ENCODE results near the gene EFHC1.

DNA sequence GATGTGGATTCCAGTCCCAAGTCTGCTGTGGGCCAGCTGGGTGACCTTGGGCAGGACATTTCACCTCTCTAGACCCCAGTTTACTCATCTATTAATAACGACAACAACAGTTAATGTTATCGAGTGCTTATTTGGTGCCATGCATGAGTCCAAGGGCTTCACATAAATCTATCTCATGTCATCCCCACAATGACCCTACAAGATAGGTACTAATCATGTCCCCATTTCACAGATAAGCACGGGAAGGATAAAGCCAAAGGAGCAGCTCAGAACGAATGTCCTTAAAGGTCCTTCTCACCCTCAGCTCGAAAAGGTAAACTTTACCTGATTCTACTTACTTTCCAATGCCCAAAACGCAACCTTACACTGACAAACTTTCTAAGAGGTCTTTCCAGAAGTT is 121.0 kb downstream of the EFHC1 start:
- TF ChIP-seq, protein P1, sequence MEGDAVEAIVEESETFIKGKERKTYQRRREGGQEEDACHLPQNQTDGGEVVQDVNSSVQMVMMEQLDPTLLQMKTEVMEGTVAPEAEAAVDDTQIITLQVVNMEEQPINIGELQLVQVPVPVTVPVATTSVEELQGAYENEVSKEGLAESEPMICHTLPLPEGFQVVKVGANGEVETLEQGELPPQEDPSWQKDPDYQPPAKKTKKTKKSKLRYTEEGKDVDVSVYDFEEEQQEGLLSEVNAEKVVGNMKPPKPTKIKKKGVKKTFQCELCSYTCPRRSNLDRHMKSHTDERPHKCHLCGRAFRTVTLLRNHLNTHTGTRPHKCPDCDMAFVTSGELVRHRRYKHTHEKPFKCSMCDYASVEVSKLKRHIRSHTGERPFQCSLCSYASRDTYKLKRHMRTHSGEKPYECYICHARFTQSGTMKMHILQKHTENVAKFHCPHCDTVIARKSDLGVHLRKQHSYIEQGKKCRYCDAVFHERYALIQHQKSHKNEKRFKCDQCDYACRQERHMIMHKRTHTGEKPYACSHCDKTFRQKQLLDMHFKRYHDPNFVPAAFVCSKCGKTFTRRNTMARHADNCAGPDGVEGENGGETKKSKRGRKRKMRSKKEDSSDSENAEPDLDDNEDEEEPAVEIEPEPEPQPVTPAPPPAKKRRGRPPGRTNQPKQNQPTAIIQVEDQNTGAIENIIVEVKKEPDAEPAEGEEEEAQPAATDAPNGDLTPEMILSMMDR (optimal IDR thresholded peaks at IDR 0.05 in 1 of 3, IDR thresholded peaks at IDR 0.05 in 1 of 3, conservative IDR thresholded peaks at IDR 0.05 in 1 of 3; ENCODE audit: extremely low read depth in 1 of 3, insufficient read depth in 2 of 3, low read length in 3 of 3), result no peak
- no peak for TF ChIP-seq EZH2 (IDR thresholded peaks at IDR 0.05; ENCODE audit: low read length)

Measured in keratinocyte (primary cell).